Fibroblast of lung (primary cell): ENCODE data around the gene AHCYL2. TPM values are rescaled to one million over a fixed set of nuclear protein-coding genes. Genes with fewer than 3 reads are reported as not detected.
"Not testable (repeated sequence)": the region's sequence is repeated elsewhere in the genome, so short reads cannot be mapped to it uniquely, and the experiment has no call there.

ENCODE experiments used
- DNase-seq, 2 donors: peaks; one replicate each; pipeline versions ENCODE4 v3.0.0 to v3.0.0-alpha.2; 2010; ENCODE audit warnings: low read depth in 2 of 2
- H2AFZ ChIP-seq: 2 replicates; pipeline ENCODE4 v1.5.1; 2012; ENCODE audit warnings: low read length, control low read depth, inconsistent platforms
- H3K27ac ChIP-seq: 2 replicates; pipeline ENCODE4 v1.5.1; 2011; ENCODE audit warnings: low read length, control low read depth; ENCODE audit not compliant: insufficient read depth
- H3K27me3 ChIP-seq: 2 replicates; pipeline ENCODE4 v1.5.1; 2011; ENCODE audit warnings: mild to moderate bottlenecking, low read length; ENCODE audit not compliant: control insufficient read depth, insufficient read depth
- H3K36me3 ChIP-seq: 2 replicates; pipeline ENCODE4 v1.5.1; 2011; ENCODE audit warnings: low read length; ENCODE audit not compliant: control insufficient read depth, insufficient read depth
- H3K4me1 ChIP-seq: 2 replicates; pipeline ENCODE4 v1.5.1; 2011; ENCODE audit warnings: low read length; ENCODE audit not compliant: control insufficient read depth, insufficient read depth; ENCODE audit errors: extremely low read depth
- H3K4me2 ChIP-seq: 2 replicates; pipeline ENCODE4 v1.5.1; 2011; ENCODE audit warnings: low read length, control low read depth; ENCODE audit not compliant: insufficient read depth; ENCODE audit errors: extremely low read depth
- H3K4me3 ChIP-seq, 4 experiments: fragments of 200-600 bp in 1 of 4; sonication (generic) in 1 of 4; replicated peaks in 1 of 4; 2 replicates each; pipeline ENCODE4 v1.5.1; 2011 to 2016; ENCODE audit warnings: low read length in 4 of 4, low read depth in 3 of 4, mild to moderate bottlenecking in 3 of 4, control low read depth in 2 of 4, inconsistent platforms in 1 of 4, mixed read lengths in 1 of 4; ENCODE audit not compliant: insufficient read depth in 1 of 4; ENCODE audit errors: control extremely low read depth in 1 of 4
- H3K79me2 ChIP-seq: 2 replicates; pipeline ENCODE4 v1.5.1; 2012; ENCODE audit warnings: mild to moderate bottlenecking, low read length, inconsistent platforms; ENCODE audit not compliant: control insufficient read depth, insufficient read depth
- H3K9ac ChIP-seq: 2 replicates; pipeline ENCODE4 v1.5.1; 2011; ENCODE audit warnings: mild to moderate bottlenecking, low read length, control low read depth; ENCODE audit not compliant: insufficient read depth
- H3K9me3 ChIP-seq: 2 replicates; pipeline ENCODE4 v1.5.1; 2012; ENCODE audit warnings: low read depth, low read length; ENCODE audit not compliant: control insufficient read depth, insufficient read depth
- H4K20me1 ChIP-seq: 2 replicates; pipeline ENCODE4 v1.5.1; 2011; ENCODE audit warnings: low read length; ENCODE audit not compliant: control insufficient read depth, insufficient read depth; ENCODE audit errors: extremely low read depth
- EZH2 ChIP-seq: IDR thresholded peaks from 2 replicates; pipeline ENCODE4 v1.5.1; 2012; ENCODE audit warnings: low read length, control low read depth, mild to moderate bottlenecking; ENCODE audit errors: missing control alignments
- polyA plus RNA-seq, 2 donors: library from polyadenylated mRNA; depleted of rRNA in 1 of 2; stranded (reverse) in 1 of 2; unstranded in 1 of 2; fragments of >200 nt; gene quantifications; 2 replicates each; pipeline ENCODE4 v1.2.1, GENCODE V29; 2011 to 2012; ENCODE audit warnings: missing spikeins in 1 of 2
- total RNA-seq: library from RNA; depleted of rRNA; stranded (reverse); fragments of >200 nt; gene quantifications from 2 replicates; pipeline ENCODE4 v1.2.1, GENCODE V29; 2014
- TF ChIP-seq, protein P1 (sequence below), 2 donors: IDR thresholded peaks in 1 of 2; conservative IDR thresholded peaks in 1 of 2; 1 replicate in 1 of 2; 2 replicates in 1 of 2; pipeline ENCODE4 v1.5.1; 2011 to 2012; ENCODE audit warnings: low read length in 2 of 2, control low read depth in 1 of 2, inconsistent platforms in 1 of 2, low read depth in 1 of 2, mild to moderate bottlenecking in 1 of 2

The AHCYL2 gene
- total and polyA plus RNA-seq, 2 donors (not counting 1 experiment from before 2014, with no cell fraction given) = 8.7 to 11.9 TPM

- peak; percentile 23 to 58 for DNase-seq
- H3K27ac ChIP-seq = no peak overlapping the region
- H3K9me3 ChIP-seq = no peaks in the 10 kb centered on the region
- H3K4me2 ChIP-seq = no peak overlapping the region
- TF ChIP-seq EZH2 = no peak
- TF ChIP-seq, protein P1, sequence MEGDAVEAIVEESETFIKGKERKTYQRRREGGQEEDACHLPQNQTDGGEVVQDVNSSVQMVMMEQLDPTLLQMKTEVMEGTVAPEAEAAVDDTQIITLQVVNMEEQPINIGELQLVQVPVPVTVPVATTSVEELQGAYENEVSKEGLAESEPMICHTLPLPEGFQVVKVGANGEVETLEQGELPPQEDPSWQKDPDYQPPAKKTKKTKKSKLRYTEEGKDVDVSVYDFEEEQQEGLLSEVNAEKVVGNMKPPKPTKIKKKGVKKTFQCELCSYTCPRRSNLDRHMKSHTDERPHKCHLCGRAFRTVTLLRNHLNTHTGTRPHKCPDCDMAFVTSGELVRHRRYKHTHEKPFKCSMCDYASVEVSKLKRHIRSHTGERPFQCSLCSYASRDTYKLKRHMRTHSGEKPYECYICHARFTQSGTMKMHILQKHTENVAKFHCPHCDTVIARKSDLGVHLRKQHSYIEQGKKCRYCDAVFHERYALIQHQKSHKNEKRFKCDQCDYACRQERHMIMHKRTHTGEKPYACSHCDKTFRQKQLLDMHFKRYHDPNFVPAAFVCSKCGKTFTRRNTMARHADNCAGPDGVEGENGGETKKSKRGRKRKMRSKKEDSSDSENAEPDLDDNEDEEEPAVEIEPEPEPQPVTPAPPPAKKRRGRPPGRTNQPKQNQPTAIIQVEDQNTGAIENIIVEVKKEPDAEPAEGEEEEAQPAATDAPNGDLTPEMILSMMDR (conservative IDR thresholded peaks at IDR 0.05 in 1 of 2, IDR thresholded peaks at IDR 0.05 in 1 of 2; ENCODE audit: low read depth in 1 of 2, low read length in 2 of 2) = peak; percentile 66 to 76
- no peak overlapping the region for H3K9ac ChIP-seq
- H3K4me1 ChIP-seq = no peaks in the 10 kb centered on the region
- H3K79me2 ChIP-seq = no peaks in the 10 kb centered on the region
- H3K27me3 ChIP-seq = no peaks in the 10 kb centered on the region
- no peaks in the 10 kb centered on the region for H3K36me3 ChIP-seq
- H3K4me3 ChIP-seq = no peak overlapping the region
- no peaks in the 10 kb centered on the region for H4K20me1 ChIP-seq
- no peak overlapping the region for H2AFZ ChIP-seq
Observed at GRCh38 chr7:129298268-129298893, 73.6 kb downstream of the AHCYL2 start.

DNA sequence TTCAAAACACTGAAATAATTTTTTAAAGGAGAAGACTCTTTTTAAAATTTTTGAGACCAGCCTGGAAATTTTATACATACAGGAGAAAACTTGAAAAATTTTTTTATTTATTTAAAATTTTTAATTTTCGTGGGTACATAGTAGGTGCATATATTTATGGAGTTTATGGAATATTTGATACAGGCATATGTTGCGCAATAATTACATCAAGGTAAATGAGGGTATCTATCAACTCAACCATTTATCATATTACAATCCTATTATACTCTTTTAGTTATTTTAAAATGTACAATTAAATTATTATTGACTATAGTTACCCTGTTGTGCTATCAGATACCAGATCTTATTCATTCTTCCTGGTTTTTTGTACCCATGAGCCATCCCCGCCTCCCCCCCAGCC lies 75.1 kb downstream of the AHCYL2 start:
- no peaks in the 10 kb centered on the region for H3K27me3 ChIP-seq
- no peaks in the 10 kb centered on the region for H3K4me1 ChIP-seq
- DNase-seq = no peak
- H2AFZ ChIP-seq = no peak overlapping the region
- H3K4me3 ChIP-seq = no peak overlapping the region
- H3K36me3 ChIP-seq = no peaks in the 10 kb centered on the region
- H3K27ac ChIP-seq = no peak overlapping the region
- H3K9ac ChIP-seq = no peak overlapping the region
- H3K79me2 ChIP-seq = no peaks in the 10 kb centered on the region
- no peaks in the 10 kb centered on the region for H4K20me1 ChIP-seq
- no peak for TF ChIP-seq EZH2
- TF ChIP-seq, protein P1 (conservative IDR thresholded peaks at IDR 0.05 in 1 of 2, IDR thresholded peaks at IDR 0.05 in 1 of 2; ENCODE audit: low read depth in 1 of 2, low read length in 2 of 2) = no peak
- no peaks in the 10 kb centered on the region for H3K9me3 ChIP-seq
- no peak overlapping the region for H3K4me2 ChIP-seq

DNA sequence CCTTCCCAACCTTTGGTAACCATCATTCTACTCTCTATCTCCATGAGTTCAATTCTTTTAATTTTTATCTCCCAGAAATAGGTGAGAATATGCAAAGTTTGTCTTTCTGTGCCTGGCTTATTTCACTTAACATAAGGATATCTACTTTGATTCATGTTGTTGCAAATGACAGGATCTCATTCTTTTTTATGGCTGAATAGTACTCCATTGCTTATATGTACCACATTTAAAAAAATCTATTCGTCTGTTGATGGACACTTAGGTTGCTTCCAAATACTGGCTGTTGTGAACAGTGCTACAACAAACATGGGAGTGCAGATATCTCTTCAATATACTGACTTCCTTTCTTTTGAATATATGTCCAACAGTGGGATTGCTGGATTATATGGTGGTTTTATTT lies 75.5 kb downstream of the AHCYL2 start:
- not testable (repeated sequence) for H3K4me3 ChIP-seq, DNase-seq, H3K27me3 ChIP-seq, H3K27ac ChIP-seq, H2AFZ ChIP-seq, H3K9me3 ChIP-seq, H3K36me3 ChIP-seq, H3K79me2 ChIP-seq, H3K9ac ChIP-seq, H4K20me1 ChIP-seq, H3K4me2 ChIP-seq, H3K4me1 ChIP-seq
